ENCODE data around the gene SCAMP2.

The SCAMP2 gene

DNA sequence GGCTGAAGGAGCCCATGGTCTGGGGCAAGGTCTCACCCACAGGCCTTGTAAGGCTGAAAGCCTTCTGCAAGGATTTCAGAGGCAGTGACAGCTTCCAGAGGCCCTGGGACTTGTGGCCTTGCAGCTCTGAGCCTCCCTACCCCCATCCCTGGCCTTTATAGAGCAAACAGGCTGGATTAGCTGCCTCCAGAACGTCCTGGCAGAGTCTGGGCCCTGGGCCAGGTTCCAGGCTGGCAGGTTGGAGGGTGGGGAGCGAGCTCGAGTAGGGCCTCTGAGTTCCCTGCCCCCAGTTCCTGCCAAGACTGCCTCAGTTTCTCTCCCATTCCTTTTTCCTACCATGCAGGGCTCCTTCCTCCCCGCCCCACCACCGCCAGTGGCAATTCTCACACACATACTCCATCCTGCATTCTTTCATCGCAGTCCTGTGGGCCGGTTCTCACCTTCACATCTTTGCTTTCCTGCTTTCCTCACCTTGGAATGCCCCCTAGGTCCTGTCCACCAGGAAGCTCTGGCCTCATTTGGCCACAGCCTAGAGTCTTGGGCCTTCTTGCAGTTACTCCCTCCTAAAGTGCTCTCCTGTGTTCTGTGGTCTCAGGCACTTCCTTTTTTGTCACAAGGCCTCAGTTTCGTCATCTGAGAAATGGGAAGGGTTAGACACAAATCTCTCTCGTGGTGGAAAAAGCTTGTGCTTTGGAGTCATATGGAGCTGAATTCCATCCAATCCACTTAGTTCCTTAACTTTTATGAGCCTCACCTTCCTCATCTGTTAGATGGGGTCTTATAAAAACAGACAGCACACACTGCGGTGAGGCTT lies 57.8 kb downstream of the SCAMP2 start:
- no peak for TF ChIP-seq GATA3 (IDR thresholded peaks at IDR 0.05; ENCODE audit: low read depth, low read length)
- no peak for TF ChIP-seq GATA2 (IDR thresholded peaks at IDR 0.05; ENCODE audit: low read depth, low read length)

- TF ChIP-seq GATA3 (IDR thresholded peaks at IDR 0.05; ENCODE audit: low read depth, low read length) (no peak), GATA2 (IDR thresholded peaks at IDR 0.05; ENCODE audit: low read depth, low read length) (no peak)
Observed at GRCh38 chr15:74812533-74812932, 60.6 kb downstream of the SCAMP2 start, which contains the start of gene LMAN1L. Gene LMAN1L (plus strand): TSS chr15:74812835. CDS start chr15:74812855, 20 bp downstream.

DNA sequence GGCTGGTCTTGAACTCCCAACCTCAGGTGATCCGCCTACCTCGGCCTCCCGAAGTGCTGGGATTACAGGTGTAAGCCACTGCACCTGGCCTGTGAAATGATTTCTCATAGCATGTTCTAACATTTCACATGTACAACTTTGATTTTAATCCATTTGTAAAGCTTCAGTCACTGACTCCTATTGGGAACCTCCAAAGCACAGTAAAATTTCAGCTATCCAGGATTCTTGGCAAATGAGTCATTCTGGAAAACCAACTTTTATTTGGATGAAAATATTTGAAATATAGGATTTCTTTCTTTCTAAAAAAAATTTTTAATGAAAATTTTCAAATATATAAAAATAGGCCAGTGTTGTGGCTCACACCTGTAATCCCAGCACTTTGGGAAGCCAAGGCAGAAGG lies 63.2 kb downstream of the SCAMP2 start:
- TF ChIP-seq GATA3 (IDR thresholded peaks at IDR 0.05; ENCODE audit: low read depth, low read length) (no peak), GATA2 (IDR thresholded peaks at IDR 0.05; ENCODE audit: low read depth, low read length) (no peak)

DNA sequence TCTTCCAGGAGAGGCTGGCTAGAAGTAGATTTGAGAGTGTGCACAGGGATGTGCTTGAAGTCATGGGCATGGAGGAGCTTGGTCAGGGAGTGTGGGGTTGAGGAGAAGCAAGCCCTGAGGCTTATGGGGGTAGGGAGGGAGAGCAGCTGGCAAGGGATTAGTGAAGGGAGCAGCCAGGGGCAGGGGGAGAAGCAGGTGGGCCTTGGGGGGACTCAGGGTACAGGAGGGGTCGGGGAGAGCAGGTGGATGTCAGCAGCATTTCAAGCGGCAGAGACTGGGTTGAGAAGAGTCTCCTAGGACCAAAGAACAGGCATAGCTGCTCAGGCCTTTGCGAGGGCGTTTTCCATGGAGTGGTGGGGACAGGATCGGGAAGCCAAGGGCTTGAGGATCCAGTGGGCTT lies 63.9 kb downstream of the SCAMP2 start:
- no peak for TF ChIP-seq GATA2 (IDR thresholded peaks at IDR 0.05; ENCODE audit: low read depth, low read length)
- TF ChIP-seq GATA3 (IDR thresholded peaks at IDR 0.05; ENCODE audit: low read depth, low read length): no peak

- TF ChIP-seq GATA2 (IDR thresholded peaks at IDR 0.05; ENCODE audit: low read depth, low read length) (no peak), GATA3 (IDR thresholded peaks at IDR 0.05; ENCODE audit: low read depth, low read length) (no peak)
Observed at GRCh38 chr15:74808840-74809229, 64.3 kb downstream of the SCAMP2 start.

GRCh38 chr15:74808078-74808839 lies 64.9 kb downstream of the SCAMP2 start:
- no peak for TF ChIP-seq GATA3 (IDR thresholded peaks at IDR 0.05; ENCODE audit: low read depth, low read length)
- TF ChIP-seq GATA2 (IDR thresholded peaks at IDR 0.05; ENCODE audit: low read depth, low read length): no peak

DNA sequence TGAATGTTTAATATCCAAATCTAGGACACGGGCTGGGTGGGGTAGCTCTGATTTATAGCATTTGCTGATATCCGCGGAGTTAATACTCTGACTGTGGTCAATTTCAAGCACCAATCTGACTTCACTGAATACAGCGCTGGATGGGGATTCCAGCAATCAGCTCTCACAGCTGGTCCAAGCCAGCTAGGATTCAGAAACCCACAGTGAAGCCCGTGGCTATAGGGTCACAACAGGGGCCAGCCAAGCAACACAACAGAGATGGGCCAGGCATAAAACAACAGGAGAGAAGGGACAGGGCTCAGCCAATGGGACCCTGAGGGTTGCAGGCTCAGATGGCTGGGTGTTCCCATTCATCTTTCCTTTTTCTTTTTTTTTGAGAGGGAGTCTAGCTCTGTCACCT lies 65.9 kb downstream of the SCAMP2 start:
- TF ChIP-seq GATA3 (IDR thresholded peaks at IDR 0.05; ENCODE audit: low read depth, low read length) (no peak), GATA2 (IDR thresholded peaks at IDR 0.05; ENCODE audit: low read depth, low read length) (no peak)

GRCh38 chr15:74804935-74805334 lies 68.2 kb downstream of the SCAMP2 start:
- TF ChIP-seq GATA3 (IDR thresholded peaks at IDR 0.05; ENCODE audit: low read depth, low read length) (no peak), GATA2 (IDR thresholded peaks at IDR 0.05; ENCODE audit: low read depth, low read length) (no peak)

- TF ChIP-seq GATA2 (IDR thresholded peaks at IDR 0.05; ENCODE audit: low read depth, low read length) (no peak), GATA3 (IDR thresholded peaks at IDR 0.05; ENCODE audit: low read depth, low read length) (no peak)
Observed at GRCh38 chr15:74802862-74803447, 70.2 kb downstream of the SCAMP2 start.

GRCh38 chr15:74802290-74802689 lies 70.9 kb downstream of the SCAMP2 start:
- TF ChIP-seq GATA3 (IDR thresholded peaks at IDR 0.05; ENCODE audit: low read depth, low read length): no peak
- TF ChIP-seq GATA2 (IDR thresholded peaks at IDR 0.05; ENCODE audit: low read depth, low read length): no peak

GRCh38 chr15:74801311-74801997 lies 71.7 kb downstream of the SCAMP2 start:
- TF ChIP-seq GATA3 (IDR thresholded peaks at IDR 0.05; ENCODE audit: low read depth, low read length): no peak
- TF ChIP-seq GATA2 (IDR thresholded peaks at IDR 0.05; ENCODE audit: low read depth, low read length): no peak

GRCh38 chr15:74800559-74801094 lies 72.5 kb downstream of the SCAMP2 start:
- no peak for TF ChIP-seq GATA2 (IDR thresholded peaks at IDR 0.05; ENCODE audit: low read depth, low read length)
- TF ChIP-seq GATA3 (IDR thresholded peaks at IDR 0.05; ENCODE audit: low read depth, low read length): no peak

DNA sequence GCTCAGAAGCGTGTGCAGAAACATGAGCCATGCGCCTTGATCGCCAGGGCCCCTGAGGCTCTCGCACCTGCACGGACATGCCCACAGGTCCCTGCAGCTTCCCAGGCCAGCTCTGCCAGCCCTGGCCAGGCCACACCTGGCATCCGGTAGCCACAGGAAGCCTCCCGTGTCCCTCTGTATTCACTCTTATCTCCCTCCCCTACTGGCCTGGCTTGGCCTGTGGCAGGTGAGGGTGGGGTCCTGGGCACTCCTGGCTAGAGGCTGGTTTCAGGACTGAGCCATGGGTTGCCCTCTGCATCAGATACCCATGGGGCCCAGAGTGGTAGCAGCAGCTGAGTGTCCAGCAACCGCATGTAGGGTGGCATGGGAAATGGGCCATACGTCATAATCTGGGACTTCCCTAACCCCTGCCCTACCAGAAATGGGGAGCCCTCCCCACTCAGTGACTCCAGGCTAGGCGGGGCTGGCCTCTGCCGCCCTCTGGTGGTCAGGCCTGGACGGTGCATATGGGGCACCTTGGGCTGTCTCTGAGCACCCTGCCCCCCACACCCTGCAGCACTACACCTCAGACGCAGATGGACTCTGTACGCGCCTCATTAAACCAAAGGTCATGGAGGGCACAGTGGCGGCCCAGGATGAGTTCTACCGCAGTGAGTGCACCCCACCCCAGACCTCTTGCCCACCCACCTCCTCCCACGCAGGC lies 73.2 kb downstream of the SCAMP2 start:
- no peak for TF ChIP-seq GATA2 (IDR thresholded peaks at IDR 0.05; ENCODE audit: low read depth, low read length)
- TF ChIP-seq GATA3 (IDR thresholded peaks at IDR 0.05; ENCODE audit: low read depth, low read length): no peak
